NCI-H774 (cell line): ENCODE measurements around the gene ZFP69.
"Not testable (repeated sequence)": the region's sequence is repeated elsewhere in the genome, so short reads cannot be mapped to it uniquely, and the experiment has no call there.

ENCODE experiments used
- DNase-seq: peaks from one replicate; lab custom pipeline; 2025; lab: John Stamatoyannopoulos, UW

ZFP69 gene

DNA sequence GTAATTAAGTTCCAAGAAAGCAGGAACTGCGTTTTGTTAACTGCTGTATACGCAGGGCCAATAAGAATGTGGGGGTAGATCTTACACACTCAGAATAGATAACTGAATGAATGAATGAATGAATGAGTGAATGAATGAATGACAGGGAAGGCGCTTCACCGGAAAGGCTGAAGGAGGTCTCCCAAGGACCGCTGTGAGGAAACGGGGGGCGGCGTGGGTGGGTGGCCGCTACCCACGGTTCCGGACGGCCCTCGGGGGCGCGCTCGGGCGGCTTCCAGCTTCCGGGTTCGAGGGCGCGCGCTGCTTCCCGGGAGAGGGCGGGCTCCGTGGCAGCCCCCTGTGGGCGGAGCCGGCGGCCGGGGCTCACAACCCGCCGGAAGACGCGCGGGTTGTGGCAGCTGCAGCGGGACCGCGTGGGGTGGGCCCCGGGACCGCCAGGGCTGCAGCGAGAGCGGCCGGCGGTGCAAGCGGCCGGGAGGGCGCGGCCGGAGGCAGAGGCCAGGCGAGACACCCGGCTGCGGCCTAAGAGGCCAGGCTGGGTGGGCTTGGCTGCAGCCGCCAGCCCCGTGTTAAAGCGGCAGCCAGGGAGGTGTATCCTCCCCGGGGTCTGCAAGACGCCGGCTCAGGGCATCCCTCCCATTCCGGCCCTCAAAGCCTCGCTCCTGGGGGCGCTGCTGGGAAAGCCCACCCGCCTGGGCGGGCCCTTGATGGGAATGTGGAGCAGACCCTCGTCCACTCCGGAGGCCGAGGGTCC lies at the start of gene ZFP69:
ZFP69 (plus strand) TSS at position 367 of the 754 bp plus-strand sequence. CDS start 2,072 bp downstream, outside the sequence.
- peak; percentile 95 for DNase-seq

DNA sequence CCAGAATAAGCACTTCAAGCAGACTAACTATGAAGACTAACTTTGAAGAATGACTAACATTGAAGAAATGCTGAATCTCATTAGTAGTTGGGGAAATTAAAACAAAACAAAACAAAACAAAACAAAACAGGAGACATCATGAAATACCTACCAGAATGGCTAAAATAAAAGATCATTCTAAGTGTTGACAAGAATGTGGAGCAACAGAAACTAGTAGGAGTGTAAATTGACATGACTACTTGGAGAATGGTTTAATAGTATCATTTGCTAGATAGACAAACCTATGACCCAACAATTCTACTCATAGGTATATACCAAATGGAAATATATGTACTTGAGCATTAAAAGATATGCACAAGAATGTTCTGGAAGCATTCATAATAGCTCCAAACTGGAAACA lies 45.7 kb upstream of the ZFP69 start:
- DNase-seq = no peak

DNA sequence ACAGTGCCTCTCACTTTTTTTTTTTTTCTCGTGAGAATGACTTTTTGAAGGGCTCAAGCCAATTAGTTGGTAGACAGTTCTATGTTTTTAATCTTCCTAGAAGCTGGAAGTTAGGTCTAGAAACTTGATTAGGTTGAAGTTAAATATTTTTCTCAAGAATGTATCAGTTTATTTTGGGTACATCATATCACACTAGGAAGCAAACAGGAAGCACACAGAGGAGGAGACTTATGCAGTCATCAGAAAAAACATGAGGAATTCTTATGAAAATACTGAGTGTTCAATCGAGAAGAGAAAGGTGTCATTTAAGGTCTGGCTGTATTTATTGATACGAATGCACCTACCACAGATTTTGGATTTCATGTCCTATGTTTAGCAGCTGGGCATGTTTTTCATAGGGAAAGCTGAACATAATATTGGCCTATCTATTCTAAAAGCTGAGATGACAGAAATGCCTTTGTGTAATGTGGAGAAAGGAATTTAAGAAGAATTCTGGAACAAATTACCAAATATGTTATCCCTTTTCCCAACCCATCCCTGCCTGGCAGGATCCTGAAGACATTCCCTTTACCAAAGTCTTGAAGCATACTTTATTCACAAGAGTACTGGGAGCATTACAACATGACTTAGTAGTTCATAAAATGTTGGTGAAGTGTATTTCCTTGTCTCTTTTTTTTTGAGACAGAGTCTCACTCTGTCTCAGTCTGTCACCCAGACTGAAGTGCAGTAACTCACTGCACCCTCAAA lies 44.3 kb upstream of the ZFP69 start:
- DNase-seq = no peak

DNA sequence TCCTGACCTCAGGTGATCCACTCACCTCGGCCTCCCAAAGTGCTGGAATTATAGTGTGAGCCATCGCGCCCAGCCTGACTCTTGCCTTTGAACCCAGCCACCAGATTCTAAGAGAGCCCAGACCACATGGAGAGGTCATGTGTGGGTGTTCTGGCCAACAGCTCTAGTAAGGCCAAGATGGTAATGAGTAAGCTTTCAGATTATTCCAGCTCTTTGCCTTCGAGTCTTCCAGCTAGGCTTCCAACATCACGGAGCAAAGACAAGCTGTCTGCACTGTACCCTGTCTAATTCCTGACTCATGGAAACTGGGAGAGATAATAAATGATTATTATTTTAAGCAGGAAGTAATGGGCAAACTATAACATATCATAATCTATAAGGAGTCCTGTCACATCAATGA lies 41.6 kb upstream of the ZFP69 start:
- DNase-seq = no peak

DNA sequence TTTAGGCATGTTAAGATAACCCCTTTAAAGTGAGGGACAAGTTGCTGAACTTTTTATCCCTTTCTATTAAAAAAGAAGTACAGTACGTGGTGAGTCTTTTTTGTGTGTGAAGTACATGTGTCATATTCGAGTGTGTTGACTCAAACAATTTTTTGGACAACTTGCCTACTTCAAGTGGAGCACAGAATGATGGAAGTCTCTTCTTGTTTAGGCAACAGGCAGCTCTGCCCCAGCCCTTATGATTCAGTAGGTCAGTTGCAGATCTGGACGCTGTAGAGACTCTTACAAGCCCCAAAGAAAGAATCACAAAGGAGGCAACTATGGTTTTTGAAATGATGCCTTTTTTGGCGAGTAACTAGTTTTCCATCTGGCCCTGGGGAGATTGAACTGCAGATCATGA lies 41.2 kb upstream of the ZFP69 start:
- no peak for DNase-seq

DNA sequence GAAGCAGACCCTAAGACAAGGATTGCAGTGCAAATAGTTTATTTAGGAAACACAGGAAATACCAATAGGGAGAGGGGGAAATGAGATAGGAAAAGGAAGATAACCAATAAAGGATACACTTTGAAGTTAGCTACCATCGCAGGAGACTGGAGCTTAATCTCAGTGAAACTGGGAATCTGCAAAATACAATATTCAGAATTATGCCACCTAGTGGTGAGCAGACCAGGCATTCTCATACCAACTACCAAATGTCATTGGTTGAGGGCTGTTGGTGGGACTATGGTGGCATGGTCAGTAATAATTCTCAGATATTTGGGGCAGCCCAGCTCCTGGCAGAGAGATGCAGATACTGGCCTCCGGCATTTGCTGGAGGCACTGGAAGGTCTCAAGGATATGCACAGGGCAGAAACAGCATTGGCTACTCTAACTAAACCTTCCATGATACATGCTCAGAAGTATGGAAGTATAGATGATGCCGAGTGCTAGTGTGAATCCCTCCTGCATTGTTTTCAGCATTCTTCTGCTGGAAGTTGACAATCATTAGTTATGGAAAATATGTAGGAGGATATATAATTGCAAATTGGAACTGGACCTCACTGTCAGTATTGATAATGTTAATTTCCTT lies 38.6 kb upstream of the ZFP69 start:
- no peak for DNase-seq

DNA sequence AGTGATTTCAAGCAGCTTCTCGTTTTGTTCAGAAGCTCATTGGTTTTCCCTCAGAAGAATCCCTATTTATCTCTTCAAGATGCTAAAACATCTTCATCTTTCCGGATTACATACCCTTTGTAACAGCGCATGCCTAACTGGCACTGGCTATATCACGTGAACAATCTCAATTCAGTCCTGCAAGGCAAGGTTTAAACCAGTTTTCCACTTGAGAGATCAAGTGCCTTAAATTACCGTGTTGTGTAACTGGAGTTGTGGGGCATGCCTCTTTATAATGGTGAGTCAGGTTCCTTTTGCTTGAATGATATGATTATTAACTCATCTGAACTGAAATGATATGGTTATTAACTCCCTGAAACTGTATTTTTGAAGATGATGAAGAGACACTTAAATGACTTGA lies 37.8 kb upstream of the ZFP69 start:
- DNase-seq = no peak

DNA sequence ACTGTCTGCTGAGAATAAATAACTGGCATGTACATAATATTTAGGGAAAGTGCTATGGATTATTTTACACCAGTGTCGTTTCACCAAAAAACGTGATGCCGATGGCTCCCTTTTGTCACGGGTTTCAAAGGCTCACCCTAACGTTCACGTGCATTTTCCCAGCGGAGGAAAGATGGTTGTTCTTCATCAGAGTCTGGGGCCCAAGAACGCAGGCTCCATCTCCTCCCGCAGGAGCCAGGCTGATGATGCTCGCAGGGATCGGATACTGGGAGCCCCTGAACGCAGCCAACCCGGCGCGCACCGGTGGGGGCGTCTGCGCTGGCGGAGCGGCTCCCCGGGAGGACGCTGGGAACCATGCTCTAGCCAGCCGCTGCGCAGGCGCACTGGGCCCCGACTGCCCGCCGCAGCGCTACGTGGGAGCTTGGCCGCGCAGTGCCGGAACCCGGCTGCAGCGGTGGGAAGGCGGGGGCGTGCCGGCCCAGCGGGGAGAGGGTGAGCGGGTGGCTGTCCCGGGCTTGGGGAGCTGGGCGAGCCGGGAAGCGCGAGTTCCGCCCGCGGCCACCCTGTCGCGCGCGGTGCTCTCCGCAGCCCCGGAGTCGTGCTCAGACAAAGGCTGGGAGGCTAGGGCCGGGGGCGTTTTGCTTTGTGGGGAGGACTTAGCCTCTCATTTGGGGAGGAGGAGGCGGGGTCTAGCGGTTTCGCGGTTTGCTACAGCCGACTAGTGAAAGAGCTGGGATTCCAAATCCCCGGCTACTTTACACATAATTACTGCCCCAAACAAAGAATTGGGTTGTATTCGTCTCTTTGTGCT lies 27.2 kb upstream of the ZFP69 start, which contains the start of gene ZFP69B:
ZFP69B (plus strand) TSS at position 793 of the 811 bp plus-strand sequence. CDS start 486 bp downstream, outside the sequence.
- peak; percentile 98 for DNase-seq

DNA sequence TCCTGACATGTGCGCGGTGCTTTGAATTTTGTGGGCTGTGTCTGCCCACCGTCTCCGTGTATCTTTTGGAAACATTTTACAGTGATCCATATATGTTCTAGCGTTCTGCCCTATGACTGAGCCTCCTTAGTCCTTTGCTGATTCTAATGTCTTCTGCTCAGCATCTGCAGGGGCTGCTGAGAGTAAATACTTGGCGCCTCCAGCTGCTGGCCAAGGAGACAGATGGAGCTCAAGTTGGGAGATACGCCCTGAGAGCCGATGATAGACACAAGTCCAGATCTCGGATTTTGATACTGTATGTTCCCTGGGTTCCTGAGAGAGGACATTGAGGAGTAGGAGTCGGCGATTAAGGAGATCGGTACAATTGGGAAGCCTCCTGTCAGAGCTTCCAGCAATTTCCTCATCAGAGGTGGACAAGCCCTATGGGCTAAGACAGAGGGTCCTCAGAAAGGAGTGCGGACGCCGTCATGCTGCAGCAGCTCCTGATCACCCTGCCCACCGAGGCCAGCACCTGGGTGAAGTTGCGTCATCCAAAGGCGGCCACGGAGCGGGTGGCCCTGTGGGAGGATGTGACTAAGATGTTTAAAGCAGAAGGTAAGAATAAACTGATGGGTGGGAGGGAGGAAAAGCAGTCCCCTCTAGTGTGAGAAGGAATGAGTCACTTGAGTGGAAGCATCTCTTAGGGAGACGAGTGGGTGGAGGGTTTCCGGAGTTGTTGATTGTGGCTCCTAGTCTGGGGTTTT lies 26.4 kb upstream of the ZFP69 start:
- DNase-seq = no peak

DNA sequence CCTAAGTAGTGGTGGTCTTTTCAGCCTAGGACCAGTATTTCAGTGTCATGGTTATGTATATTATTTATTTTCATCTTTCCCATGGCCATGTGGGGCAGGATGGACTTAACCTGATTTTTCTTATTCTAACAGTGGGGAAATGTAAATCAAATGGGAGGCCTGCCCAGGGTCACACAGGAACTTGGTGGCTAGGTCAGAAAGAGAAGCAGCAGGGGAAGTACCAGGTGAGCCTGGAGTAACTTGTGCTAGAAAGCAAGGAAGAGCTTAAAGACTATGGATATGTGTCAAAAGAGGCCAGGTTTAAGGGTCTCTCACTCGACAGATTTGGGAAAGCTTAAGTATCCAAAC lies 25.9 kb upstream of the ZFP69 start:
- no peak for DNase-seq

DNA sequence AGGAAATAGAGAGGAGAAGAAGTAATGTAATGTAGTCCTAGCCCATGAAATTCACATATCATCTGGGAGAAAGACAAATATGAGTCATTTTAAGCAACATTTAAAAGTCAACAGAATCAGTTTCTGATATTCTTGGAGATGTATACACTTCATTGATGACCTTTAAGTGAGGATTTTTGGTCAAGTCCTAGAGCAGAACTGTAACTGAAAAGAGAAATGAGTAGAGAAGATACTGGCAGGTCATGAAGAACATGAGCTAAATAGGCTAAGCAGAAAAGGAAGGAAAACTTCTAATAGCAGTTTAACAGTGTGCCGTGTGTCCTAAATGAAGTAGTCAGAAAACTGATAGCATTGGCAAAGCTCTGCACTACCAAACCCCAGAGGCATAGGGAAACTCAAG lies 22.2 kb upstream of the ZFP69 start:
- DNase-seq = no peak

DNA sequence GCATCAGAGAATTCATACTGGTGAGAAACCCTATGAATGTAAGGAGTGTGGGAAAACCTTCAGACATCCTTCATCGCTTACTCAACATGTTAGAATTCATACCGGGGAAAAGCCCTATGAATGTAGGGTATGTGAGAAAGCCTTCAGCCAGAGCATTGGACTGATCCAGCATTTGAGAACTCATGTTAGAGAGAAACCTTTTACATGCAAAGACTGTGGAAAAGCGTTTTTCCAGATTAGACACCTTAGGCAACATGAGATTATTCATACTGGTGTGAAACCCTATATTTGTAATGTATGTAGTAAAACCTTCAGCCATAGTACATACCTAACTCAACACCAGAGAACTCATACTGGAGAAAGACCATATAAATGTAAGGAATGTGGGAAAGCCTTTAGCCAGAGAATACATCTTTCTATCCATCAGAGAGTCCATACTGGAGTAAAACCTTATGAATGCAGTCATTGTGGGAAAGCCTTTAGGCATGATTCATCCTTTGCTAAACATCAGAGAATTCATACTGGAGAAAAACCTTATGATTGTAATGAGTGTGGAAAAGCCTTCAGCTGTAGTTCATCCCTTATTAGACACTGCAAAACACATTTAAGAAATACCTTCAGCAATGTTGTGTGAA lies 14.0 kb upstream of the ZFP69 start:
- no peak for DNase-seq

DNA sequence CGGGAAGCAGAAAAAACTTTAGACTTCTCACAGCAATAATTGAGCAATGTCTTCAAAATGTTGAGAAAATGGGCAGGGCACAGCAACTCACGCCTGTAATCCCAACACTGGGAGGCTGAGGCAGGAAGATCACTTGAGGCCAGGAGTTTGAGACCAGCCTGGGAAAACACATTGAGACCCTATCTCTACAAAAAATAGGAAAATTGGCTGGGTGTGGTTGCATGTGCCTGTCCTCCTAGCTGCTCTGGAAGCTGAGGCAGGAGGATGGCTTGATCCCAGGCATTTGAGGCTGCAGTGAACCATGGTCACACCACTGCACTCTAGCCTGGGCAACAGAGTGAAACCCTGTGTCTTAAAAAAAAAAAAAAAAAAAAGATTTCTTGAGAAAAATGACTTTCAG lies 7.8 kb upstream of the ZFP69 start:
- no peak for DNase-seq

DNA sequence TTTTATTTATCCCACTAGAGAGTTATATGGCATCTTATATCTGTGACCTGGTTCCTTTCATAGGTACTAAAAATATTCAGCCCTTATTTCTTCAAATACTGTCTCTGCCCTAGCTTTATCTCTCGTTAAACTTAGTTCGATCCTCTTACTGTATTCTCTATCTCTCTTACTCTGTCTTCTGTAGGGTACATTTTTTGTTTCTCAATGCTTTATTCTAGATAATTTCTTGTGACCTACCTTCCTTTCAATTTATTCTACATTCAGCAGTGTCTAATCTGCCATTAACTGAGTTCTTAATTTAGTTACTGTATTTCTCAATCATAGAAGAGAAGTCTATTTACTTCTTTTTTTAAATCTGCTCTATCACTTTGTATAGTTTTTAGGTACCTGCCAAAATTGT lies 1.8 kb upstream of the ZFP69 start:
- no peak for DNase-seq

DNA sequence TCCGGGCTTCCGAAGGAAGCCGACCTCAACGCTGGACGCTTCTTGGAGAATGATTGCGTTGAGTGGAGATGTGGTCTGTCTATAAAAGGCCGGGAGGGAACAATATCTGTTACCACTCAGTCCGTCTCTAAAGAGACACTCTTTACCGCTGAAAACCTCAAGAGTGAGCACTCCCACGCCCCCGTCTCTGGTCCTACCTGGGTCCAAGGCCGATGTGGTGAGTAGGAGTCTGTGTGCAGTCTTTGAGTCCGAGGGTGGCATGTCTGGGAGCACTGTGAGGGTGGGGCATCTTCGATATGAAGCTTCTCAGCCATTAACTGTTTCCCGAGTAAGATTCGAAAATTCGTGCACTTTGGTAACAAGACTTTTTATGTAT lies 576 bp downstream of the ZFP69 start:
- DNase-seq = no peak

DNA sequence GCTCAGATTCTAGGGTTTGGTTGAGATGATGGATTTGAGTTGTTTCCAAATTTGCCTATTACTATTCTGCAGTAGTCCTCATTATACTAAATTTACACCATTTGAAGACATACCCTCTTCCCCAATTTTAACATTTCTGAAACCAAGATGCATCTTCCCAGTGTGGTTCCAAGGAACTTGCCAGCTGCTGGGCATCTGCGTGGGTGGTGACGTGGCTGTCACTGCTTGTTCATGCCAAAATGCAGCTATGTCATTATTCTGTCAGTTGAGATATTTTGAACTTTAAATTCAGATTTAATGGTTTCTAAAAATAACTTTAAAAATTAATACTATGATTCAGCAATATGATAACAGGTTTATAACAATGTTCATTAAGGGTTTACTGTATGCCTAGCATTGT lies 1.2 kb downstream of the ZFP69 start:
- DNase-seq = no peak

DNA sequence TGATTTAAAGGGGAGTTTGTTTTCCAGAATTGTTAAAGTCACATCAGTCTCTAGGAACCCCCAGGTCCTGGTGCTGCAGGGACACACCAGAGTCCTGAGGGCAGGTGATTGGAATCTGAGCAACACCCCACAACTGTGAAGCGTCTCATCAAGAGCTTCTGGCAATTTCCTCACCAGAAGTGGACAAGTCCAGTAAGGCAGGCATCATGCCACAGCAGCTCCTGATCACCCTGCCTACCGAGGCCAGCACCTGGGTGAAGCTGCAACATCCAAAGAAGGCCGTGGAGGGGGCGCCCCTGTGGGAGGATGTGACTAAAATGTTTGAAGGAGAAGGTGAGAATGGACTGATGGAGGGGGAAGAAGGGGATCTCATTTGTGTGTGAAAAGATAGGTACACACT lies 2.1 kb downstream of the ZFP69 start:
- DNase-seq = no peak

DNA sequence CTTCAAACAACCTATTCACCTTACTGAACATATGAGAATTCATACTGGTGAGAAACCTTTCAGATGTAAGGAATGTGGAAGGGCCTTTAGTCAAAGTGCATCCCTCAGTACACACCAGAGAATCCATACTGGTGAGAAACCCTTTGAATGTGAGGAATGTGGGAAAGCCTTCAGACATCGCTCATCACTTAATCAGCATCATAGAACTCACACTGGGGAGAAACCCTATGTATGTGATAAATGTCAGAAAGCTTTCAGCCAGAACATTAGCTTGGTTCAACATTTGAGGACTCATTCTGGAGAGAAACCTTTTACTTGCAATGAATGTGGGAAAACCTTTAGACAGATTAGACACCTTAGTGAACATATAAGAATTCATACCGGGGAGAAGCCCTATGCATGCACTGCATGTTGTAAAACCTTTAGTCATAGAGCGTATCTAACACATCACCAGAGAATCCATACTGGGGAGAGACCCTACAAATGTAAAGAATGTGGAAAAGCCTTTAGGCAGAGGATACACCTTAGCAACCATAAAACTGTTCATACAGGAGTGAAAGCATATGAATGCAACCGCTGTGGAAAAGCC lies 18.3 kb downstream of the ZFP69 start:
- DNase-seq = no peak

DNA sequence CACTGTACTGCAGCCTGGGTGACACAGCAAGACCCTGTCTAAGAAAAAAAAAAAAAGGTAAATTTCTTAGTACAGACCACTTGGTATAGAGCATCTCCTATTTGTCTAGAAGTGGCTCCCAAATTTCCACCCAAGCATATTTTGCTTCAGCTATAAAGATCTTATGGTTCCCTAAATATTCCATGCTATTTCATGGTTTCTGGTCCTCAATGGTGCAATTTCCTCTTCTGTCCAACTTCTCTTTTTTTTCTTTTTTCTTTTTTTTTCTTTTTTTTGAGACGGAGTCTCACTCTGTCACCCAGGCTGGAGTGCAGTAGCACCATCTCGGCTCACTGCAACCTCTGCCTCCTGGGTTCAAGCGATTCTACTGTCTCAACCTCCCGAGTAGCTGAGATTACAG lies 25.6 kb downstream of the ZFP69 start:
- not testable (repeated sequence) for DNase-seq

DNA sequence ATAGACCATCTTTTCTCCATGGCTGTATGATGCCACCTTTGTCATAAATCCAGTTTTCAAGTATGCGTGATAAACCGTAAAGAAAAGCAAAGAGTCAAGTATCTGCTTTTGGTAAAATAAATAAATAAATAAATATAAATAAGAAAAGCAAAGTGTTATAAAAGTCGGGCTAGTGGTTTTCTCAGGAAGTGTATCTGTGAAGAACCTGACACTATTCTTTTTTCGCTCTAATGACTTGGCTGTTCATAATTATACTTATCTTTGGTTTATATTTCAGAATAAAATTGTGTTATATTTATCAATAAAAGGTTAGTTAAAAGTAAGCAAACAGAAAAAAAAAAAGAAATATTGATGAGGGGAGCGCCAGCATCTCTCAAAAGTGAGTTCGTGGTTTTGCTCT lies 30.9 kb downstream of the ZFP69 start:
- DNase-seq = no peak
